Endothelial cell of umbilical vein (primary cell): ENCODE measurements around the gene ATOX1. TPM values are rescaled to one million over a fixed set of nuclear protein-coding genes. Genes with fewer than 3 reads are reported as not detected.
A peak's percentile ranks its signal among the peaks of the same experiment; 100 is the strongest.

Source experiments
- BruUV-seq: library from RNA; stranded (reverse); fragments of 400-500 nt; replicated peaks from 2 replicates; lab custom pipeline; 2021; lab: Mats Ljungman, UMichigan
- CTCF ChIA-PET: fragments of 300-600, 350-600 bp; sonication (Branson Sonifier 250); formaldehyde crosslinking; loops from one replicate; lab custom pipeline; 2021; ENCODE audit warnings: antibody characterized with exemption, inconsistent platforms; lab: Charles Lee
- POLR2A ChIA-PET: fragments of 300-600, 350-600 bp; sonication (Branson Sonifier 250); formaldehyde crosslinking; loops from one replicate; lab custom pipeline; 2021; ENCODE audit warnings: antibody characterized with exemption, inconsistent platforms; lab: Charles Lee
- DNase-seq: peaks from one replicate; pipeline ENCODE4 v3.0.0-alpha.2; 2011; ENCODE audit warnings: low read depth, low spot score
- FAIRE-seq: peaks from 2 replicates; lab custom pipeline; 2011; peaks lifted over from hg19 to GRCh38; lab: Jason Lieb, UNC
- H2AFZ ChIP-seq: 2 replicates; pipeline ENCODE4 v1.6.0; 2012; ENCODE audit warnings: low read depth, low read length, control low read depth, inconsistent platforms
- H3K27ac ChIP-seq: 2 replicates; pipeline ENCODE4 v1.5.1; 2011; ENCODE audit warnings: low read depth, mild to moderate bottlenecking, control low read depth, low read length, moderate library complexity; ENCODE audit not compliant: insufficient read depth
- H3K27me3 ChIP-seq, 2 experiments: 2 replicates each; pipeline versions ENCODE4 v1.6.0 to v1.6.1; 2011; ENCODE audit warnings: low read length in 2 of 2, mixed read lengths in 1 of 2; ENCODE audit not compliant: control insufficient read depth in 2 of 2, insufficient read depth in 2 of 2
- H3K36me3 ChIP-seq, 2 experiments: 2 replicates in 1 of 2; 3 replicates in 1 of 2; pipeline ENCODE4 v1.5.1; 2011; ENCODE audit warnings: low read length in 2 of 2, mild to moderate bottlenecking in 1 of 2, moderate library complexity in 1 of 2; ENCODE audit not compliant: control insufficient read depth in 2 of 2, insufficient read depth in 2 of 2; ENCODE audit errors: extremely low read depth in 1 of 2
- H3K4me1 ChIP-seq: 3 replicates; pipeline ENCODE4 v1.5.1; 2011; ENCODE audit warnings: mild to moderate bottlenecking, low read length; ENCODE audit not compliant: control insufficient read depth, insufficient read depth; ENCODE audit errors: extremely low read depth
- H3K4me2 ChIP-seq: 2 replicates; pipeline ENCODE4 v1.6.1; 2011; ENCODE audit warnings: low read length, control low read depth, mixed read lengths; ENCODE audit not compliant: insufficient read depth
- H3K4me3 ChIP-seq, 3 experiments: fragments of 200-600 bp in 1 of 3; sonication (generic), shearing (Covaris generic) in 1 of 3; replicated peaks in 1 of 3; 2 replicates each; pipeline ENCODE4 v1.5.1; 2011 to 2016; ENCODE audit warnings: control low read depth in 3 of 3, low read length in 3 of 3, mild to moderate bottlenecking in 2 of 3, inconsistent platforms in 1 of 3, low read depth in 1 of 3, moderate library complexity in 1 of 3; ENCODE audit not compliant: insufficient read depth in 1 of 3
- H3K79me2 ChIP-seq: 2 replicates; pipeline ENCODE4 v1.6.0; 2012; ENCODE audit warnings: low read length, inconsistent platforms; ENCODE audit not compliant: control insufficient read depth, insufficient read depth
- H3K9ac ChIP-seq: replicated peaks from 2 replicates; pipeline ENCODE3; 2011; ENCODE audit warnings: low read length, control low read depth; ENCODE audit not compliant: insufficient read depth; ENCODE audit errors: extremely low read depth
- H3K9me1 ChIP-seq: replicated peaks from 3 replicates; pipeline ENCODE4 v1.6.0; 2011; ENCODE audit warnings: mild to moderate bottlenecking, low read length; ENCODE audit not compliant: control insufficient read depth, insufficient read depth; ENCODE audit errors: extremely low read depth
- H3K9me3 ChIP-seq: replicated peaks from 2 replicates; pipeline ENCODE4 v1.5.1; 2012; ENCODE audit warnings: low read length, inconsistent platforms; ENCODE audit not compliant: control insufficient read depth, insufficient read depth
- H4K20me1 ChIP-seq: replicated peaks from 2 replicates; pipeline ENCODE3; 2011; ENCODE audit warnings: mild to moderate bottlenecking, low read length; ENCODE audit not compliant: control insufficient read depth, insufficient read depth; ENCODE audit errors: extremely low read depth
- EZH2 ChIP-seq: IDR thresholded peaks from 2 replicates; pipeline ENCODE4 v1.6.1; 2012; ENCODE audit warnings: borderline replicate concordance, low read depth, mild to moderate bottlenecking, moderate library complexity, low read length, inconsistent platforms; ENCODE audit not compliant: severe bottlenecking
- GATA2 ChIP-seq: IDR thresholded peaks from 2 replicates; pipeline ENCODE4 v1.7.0; 2011; ENCODE audit warnings: low read depth, mild to moderate bottlenecking, moderate library complexity, mixed read lengths, low read length; ENCODE audit not compliant: insufficient read length, insufficient read depth
- JUN ChIP-seq: IDR thresholded peaks from 2 replicates; pipeline ENCODE4 v1.6.1; 2011; ENCODE audit warnings: borderline replicate concordance, low read depth; ENCODE audit not compliant: insufficient read length, insufficient read depth
- MYC ChIP-seq: IDR thresholded peaks from one replicate; pipeline ENCODE4 v1.6.1; 2011; ENCODE audit warnings: mild to moderate bottlenecking, low read depth, low read length
- POLR2A ChIP-seq: IDR thresholded peaks from 2 replicates; pipeline ENCODE4 v1.6.1; 2012; ENCODE audit warnings: low read depth, mild to moderate bottlenecking, control low read depth, low read length
- POLR2AphosphoS5 ChIP-seq: IDR thresholded peaks from 2 replicates; pipeline ENCODE4 v1.6.1; 2012; ENCODE audit warnings: low read depth, mild to moderate bottlenecking, control low read depth, low read length, moderate library complexity; ENCODE audit not compliant: insufficient read depth
- dilution Hi-C: fragments of 300-500 bp; cut with MboI; formaldehyde crosslinking; loops from one replicate; pipeline ENCODE4 v1.15.0; 2019; ENCODE audit warnings: low sequenced_read_pairs; ENCODE audit not compliant: extremely low pct_ligation_motif_present
- intact Hi-C: fragments of 100-400 bp; cut with micrococcal nuclease; formaldehyde crosslinking; loops from one replicate; pipeline ENCODE4 v1.10.0; 2022
- polyA plus RNA-seq, 4 experiments: library from polyadenylated mRNA; depleted of rRNA in 3 of 4; stranded (reverse) in 3 of 4; unstranded in 1 of 4; fragments of >200 nt; gene quantifications; 2 replicates each; pipeline versions ENCODE4 v1.2.1 to v1.2.3, GENCODE V29; 2011 to 2012; ENCODE audit warnings: missing spikeins in 1 of 4
- total RNA-seq: library from RNA; stranded (reverse); gene quantifications from 2 replicates; pipeline ENCODE4 v1.2.3, GENCODE V29; 2021
- TF ChIP-seq, protein P1 (sequence below): IDR thresholded peaks from 2 replicates; pipeline ENCODE4 v1.6.1; 2011; ENCODE audit not compliant: insufficient read depth, insufficient read length
- TF ChIP-seq, protein P2 (sequence below), 2 donors: IDR thresholded peaks; 1 replicate in 1 of 2; 2 replicates in 1 of 2; pipeline ENCODE4 v1.5.1; 2011; ENCODE audit warnings: low read length in 2 of 2, mild to moderate bottlenecking in 2 of 2, moderate library complexity in 2 of 2, control low read depth in 1 of 2, inconsistent platforms in 1 of 2, low read depth in 1 of 2; ENCODE audit not compliant: insufficient read depth in 1 of 2; ENCODE audit errors: extremely low read depth in 1 of 2

The ATOX1 gene
- total and polyA plus RNA-seq, 2 donors (not counting 3 experiments of a cell fraction or from before 2014, with no cell fraction given) = 113 to 292 TPM

DNA sequence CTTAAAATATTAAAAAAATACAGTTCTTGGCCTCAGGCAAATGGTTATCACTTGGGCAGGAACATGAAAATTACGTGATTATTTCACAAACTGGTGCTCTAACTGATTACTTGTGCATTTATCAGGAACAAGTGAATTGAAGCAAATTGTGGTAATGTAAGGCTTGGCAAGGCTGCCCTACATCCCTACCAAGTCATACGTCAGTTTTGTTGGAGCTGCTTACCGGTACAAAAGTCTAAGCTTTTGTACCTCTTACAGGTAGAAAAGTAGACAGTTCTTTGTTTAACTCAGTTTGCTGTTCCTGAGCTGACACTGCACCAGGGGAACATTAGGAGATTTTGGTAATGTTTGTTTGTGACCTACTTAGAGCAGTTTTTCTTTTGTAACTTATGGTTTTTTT is 15.5 kb upstream of the ATOX1 start:
- Histone ChIP-seq H3K9me1 (no peaks in the 10 kb centered on the region), H3K79me2 (peaks cover 69% of the 10 kb centered on the region), H4K20me1 (peaks cover 17% of the 10 kb centered on the region), H3K4me2 (peak overlapping the region; percentile 97), H3K4me3 (peak overlapping the region; percentile 27 to 85 (median 65)), H3K27me3 (no peaks in the 10 kb centered on the region), H3K27ac (peak overlapping the region; percentile 14), H3K9ac (peak overlapping the region; percentile 78), H3K36me3 (peaks cover 2% of the 10 kb centered on the region in 2 experiments), H3K4me1 (peaks cover 32% of the 10 kb centered on the region), H2AFZ (no peak overlapping the region), H3K9me3 (no peaks in the 10 kb centered on the region)
- CTCF ChIA-PET = interaction anchor here (0.7 to 1.4 kb wide), 4 partner anchors 8 to 52 kb away, joined by 3 to 7 read pairs (median 4); no protein-coding TSS in a partner anchor
- peak; percentile 18 for DNase-seq
- no TSS peak for BruUV-seq
- TF ChIP-seq EZH2 (no peak), POLR2A (no peak)
- TF ChIP-seq, protein P1, sequence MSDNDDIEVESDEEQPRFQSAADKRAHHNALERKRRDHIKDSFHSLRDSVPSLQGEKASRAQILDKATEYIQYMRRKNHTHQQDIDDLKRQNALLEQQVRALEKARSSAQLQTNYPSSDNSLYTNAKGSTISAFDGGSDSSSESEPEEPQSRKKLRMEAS = no peak
- intact Hi-C loops = loop anchor here (1.0 to 10.0 kb wide), 2 partner anchors 8 to 519 kb away; partner anchors contain the start of gene GM2A
- FAIRE-seq = peak; percentile 37
- dilution Hi-C loops = no loop called here
- POLR2A ChIA-PET = interaction anchor here (0.6 kb wide), 1 partner anchor 11 kb away, joined by 3 read pairs; no protein-coding TSS in a partner anchor

DNA sequence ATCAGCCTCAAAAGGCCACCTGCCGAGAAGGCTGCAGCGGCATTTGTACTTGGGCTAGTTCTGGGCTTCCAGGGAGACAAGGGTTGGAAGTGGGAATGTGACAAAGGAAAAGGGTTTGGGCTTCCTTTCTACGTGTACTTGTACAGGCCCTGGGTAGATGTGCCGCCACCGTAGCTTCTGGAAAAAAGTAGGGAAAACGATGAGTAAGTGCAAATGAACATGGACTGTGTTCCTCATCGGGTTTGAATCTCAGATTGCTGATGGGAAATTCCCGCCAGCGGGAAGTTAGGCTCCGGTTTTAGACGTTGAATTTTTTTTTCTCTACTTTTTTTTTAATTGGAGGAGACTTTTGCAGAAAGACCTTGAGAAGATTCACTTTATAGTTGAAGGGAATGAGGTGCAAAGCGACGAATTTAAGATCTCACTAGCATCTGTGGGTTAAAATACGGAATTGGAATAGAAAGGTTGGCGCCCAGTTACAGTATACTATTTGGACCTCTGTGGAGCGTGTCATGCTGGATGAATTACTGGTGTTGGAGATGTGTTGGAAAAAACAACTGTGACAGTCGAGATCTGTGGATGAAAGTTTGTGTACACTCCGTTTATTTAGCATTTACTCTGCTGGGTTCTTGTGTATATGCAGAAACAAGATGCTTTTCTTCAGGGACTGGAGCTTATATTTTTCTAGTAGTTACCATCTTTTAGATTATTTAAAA is 14.6 kb upstream of the ATOX1 start:
- BruUV-seq = TSS peak; percentile 24
- Histone ChIP-seq H3K4me2 (peak overlapping the region; percentile 97), H3K9me1 (no peaks in the 10 kb centered on the region), H3K9ac (peak overlapping the region; percentile 78), H3K27ac (peak overlapping the region; percentile 21), H4K20me1 (peaks cover 17% of the 10 kb centered on the region), H3K4me1 (peaks cover 32% of the 10 kb centered on the region), H2AFZ (no peak overlapping the region), H3K79me2 (peaks cover 60% of the 10 kb centered on the region), H3K4me3 (peak overlapping the region; percentile 62 to 85 (median 65)), H3K27me3 (no peaks in the 10 kb centered on the region), H3K36me3 (peaks cover under 1 to 2% of the 10 kb centered on the region in 2 experiments), H3K9me3 (no peaks in the 10 kb centered on the region)
- peak; percentile 49 for DNase-seq
- dilution Hi-C loops (no loop called here), intact Hi-C loops (loop anchor here (1.0 to 10.0 kb wide), 2 partner anchors 9 to 518 kb away; partner anchors contain the start of gene GM2A)
- POLR2A ChIA-PET = interaction anchor here (0.6 to 0.7 kb wide), 3 partner anchors 10 to 26 kb away, joined by 3 to 9 read pairs (median 5); no protein-coding TSS in a partner anchor
- TF ChIP-seq GATA2 = no peak
- TF ChIP-seq, protein P1 = no peak
- peak; percentile 38 for TF ChIP-seq POLR2A
- no peak for TF ChIP-seq MYC
- no peak for TF ChIP-seq EZH2
- TF ChIP-seq, protein P2, sequence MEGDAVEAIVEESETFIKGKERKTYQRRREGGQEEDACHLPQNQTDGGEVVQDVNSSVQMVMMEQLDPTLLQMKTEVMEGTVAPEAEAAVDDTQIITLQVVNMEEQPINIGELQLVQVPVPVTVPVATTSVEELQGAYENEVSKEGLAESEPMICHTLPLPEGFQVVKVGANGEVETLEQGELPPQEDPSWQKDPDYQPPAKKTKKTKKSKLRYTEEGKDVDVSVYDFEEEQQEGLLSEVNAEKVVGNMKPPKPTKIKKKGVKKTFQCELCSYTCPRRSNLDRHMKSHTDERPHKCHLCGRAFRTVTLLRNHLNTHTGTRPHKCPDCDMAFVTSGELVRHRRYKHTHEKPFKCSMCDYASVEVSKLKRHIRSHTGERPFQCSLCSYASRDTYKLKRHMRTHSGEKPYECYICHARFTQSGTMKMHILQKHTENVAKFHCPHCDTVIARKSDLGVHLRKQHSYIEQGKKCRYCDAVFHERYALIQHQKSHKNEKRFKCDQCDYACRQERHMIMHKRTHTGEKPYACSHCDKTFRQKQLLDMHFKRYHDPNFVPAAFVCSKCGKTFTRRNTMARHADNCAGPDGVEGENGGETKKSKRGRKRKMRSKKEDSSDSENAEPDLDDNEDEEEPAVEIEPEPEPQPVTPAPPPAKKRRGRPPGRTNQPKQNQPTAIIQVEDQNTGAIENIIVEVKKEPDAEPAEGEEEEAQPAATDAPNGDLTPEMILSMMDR (IDR thresholded peaks at IDR 0.05; ENCODE audit: extremely low read depth in 1 of 2, insufficient read depth in 1 of 2, low read depth in 1 of 2, low read length in 2 of 2) = no peak
- no peak for TF ChIP-seq POLR2AphosphoS5
- TF ChIP-seq JUN = no peak
- peak; percentile 63 for FAIRE-seq
- CTCF ChIA-PET = interaction anchor here (0.8 to 3.0 kb wide), 6 partner anchors 9 to 120 kb away, joined by 3 to 25 read pairs (median 4); partner anchors contain the start of gene ATOX1
